ENCODE data around the gene ZSCAN16.

Gene ZSCAN16

GRCh38 chr6:28134716-28135115, 10.3 kb downstream of the ZSCAN16 start:
- peak; percentile 35 to 49 (median 39) for DNase-seq

- DNase-seq: no peak
Observed at GRCh38 chr6:28135393-28135792, 11.0 kb downstream of the ZSCAN16 start.

GRCh38 chr6:28136585-28137504, 12.4 kb downstream of the ZSCAN16 start:
- peak; percentile 93 to 94 (median 93) for DNase-seq

- DNase-seq: peak; percentile 86 to 97 (median 93)
Observed at GRCh38 chr6:28137505-28137981, 13.1 kb downstream of the ZSCAN16 start.

- peak in 1 of 3 donors; percentile 23 for DNase-seq
Observed at GRCh38 chr6:28139860-28140543, 15.6 kb downstream of the ZSCAN16 start.

GRCh38 chr6:28140616-28141015, 16.2 kb downstream of the ZSCAN16 start:
- DNase-seq: no peak

GRCh38 chr6:28141500-28142329, 17.3 kb downstream of the ZSCAN16 start, which contains the start of gene ZKSCAN8:
ZKSCAN8 (plus strand) TSS chr6:28141883; CDS start chr6:28148408, 6,525 bp downstream.
- peak; percentile 74 to 78 (median 77) for DNase-seq

GRCh38 chr6:28142446-28142845, 18.0 kb downstream of the ZSCAN16 start:
- DNase-seq: peak; percentile 39 to 53 (median 48)

GRCh38 chr6:28145231-28145630, 20.8 kb downstream of the ZSCAN16 start:
- no peak for DNase-seq

GRCh38 chr6:28152531-28152930, 28.1 kb downstream of the ZSCAN16 start:
- no peak for DNase-seq

GRCh38 chr6:28153546-28153945, 29.1 kb downstream of the ZSCAN16 start:
- DNase-seq: no peak

GRCh38 chr6:28154357-28154756, 29.9 kb downstream of the ZSCAN16 start:
- DNase-seq: no peak

- DNase-seq: no peak
Observed at GRCh38 chr6:28158318-28158717, 33.9 kb downstream of the ZSCAN16 start.

GRCh38 chr6:28159029-28159607, 34.7 kb downstream of the ZSCAN16 start:
- no peak for DNase-seq

GRCh38 chr6:28160233-28160632, 35.8 kb downstream of the ZSCAN16 start:
- no peak for DNase-seq

- DNase-seq: peak; percentile 71 to 85 (median 73)
Observed at GRCh38 chr6:28161410-28162079, 37.1 kb downstream of the ZSCAN16 start.

GRCh38 chr6:28165563-28165962, 41.2 kb downstream of the ZSCAN16 start:
- DNase-seq: no peak

GRCh38 chr6:28167068-28167467, 42.7 kb downstream of the ZSCAN16 start:
- DNase-seq: no peak

- no peak for DNase-seq
Observed at GRCh38 chr6:28167926-28168325, 43.5 kb downstream of the ZSCAN16 start.

GRCh38 chr6:28171271-28171670, 46.9 kb downstream of the ZSCAN16 start:
- no peak for DNase-seq

GRCh38 chr6:28172006-28172405, 47.6 kb downstream of the ZSCAN16 start:
- DNase-seq: no peak

GRCh38 chr6:28176373-28176772, 52.0 kb downstream of the ZSCAN16 start:
- no peak for DNase-seq

Data from suppressor macrophage treated with lipopolysaccharide for 1 hour (primary cell).